K562 (cell line): ENCODE data around the gene DHRS2. TPM values are rescaled to one million over a fixed set of nuclear protein-coding genes. Genes with fewer than 3 reads are reported as not detected.

Source experiments
- ATAC-seq: fragments of 200-7000 bp; cut with Tn5 transposase; 3 replicates; pipeline ENCODE4 v1.9.1; 2020; ENCODE audit warnings: moderate library complexity
- BruUV-seq: library from RNA; stranded (reverse); fragments of 400-500 nt; replicated peaks from 2 replicates; lab custom pipeline; 2021; lab: Mats Ljungman, UMichigan
- CTCF ChIA-PET: fragments of 300-600 bp; formaldehyde crosslinking; extraction: SDS; loops from one replicate; lab custom pipeline; 2021; ENCODE audit warnings: low intra/inter-chr PET ratio; lab: Yijun Ruan, JAX
- POLR2A ChIA-PET: fragments of 300-600, 350-650 bp; sonication (Branson Sonifier 250); formaldehyde crosslinking; extraction: SDS; loops from one replicate; lab custom pipeline; 2021; ENCODE audit warnings: antibody characterized with exemption, inconsistent platforms; lab: Yijun Ruan, JAX
- DNase-seq, 4 experiments: peaks; one replicate each; pipeline versions ENCODE4 v3.0.0 to v3.0.0-alpha.2; 2011 to 2018; ENCODE audit warnings: low spot score in 3 of 4, mixed read lengths in 3 of 4; ENCODE audit errors: extremely low read depth in 1 of 4
- FAIRE-seq: peaks from 2 replicates; lab custom pipeline; 2011; peaks lifted over from hg19 to GRCh38; lab: Jason Lieb, UNC
- H2AFZ ChIP-seq: 2 replicates; pipeline ENCODE4 v1.6.0; 2011; ENCODE audit warnings: low read depth, low read length, control low read depth, inconsistent platforms
- H3K27ac ChIP-seq: fragments of 200-600 bp; 3 replicates; pipeline ENCODE4 v1.8.0; 2011; ENCODE audit warnings: low read depth, mild to moderate bottlenecking, control low read depth, inconsistent platforms, low read length, moderate library complexity, mixed read lengths; ENCODE audit errors: extremely low read depth
- H3K27me3 ChIP-seq, 2 experiments: fragments of 300-600 bp in 1 of 2; 2 replicates in 1 of 2; 3 replicates in 1 of 2; pipeline versions ENCODE4 v1.6.0 to v1.8.0; 2011; ENCODE audit warnings: inconsistent platforms in 2 of 2, low read length in 2 of 2, mild to moderate bottlenecking in 1 of 2, mixed read lengths in 1 of 2, moderate library complexity in 1 of 2; ENCODE audit not compliant: control insufficient read depth in 2 of 2, insufficient read depth in 2 of 2
- H3K36me3 ChIP-seq: fragments of 300-600 bp; 3 replicates; pipeline ENCODE4 v1.8.0; 2011; ENCODE audit warnings: mild to moderate bottlenecking, low read length, inconsistent platforms; ENCODE audit not compliant: control insufficient read depth, insufficient read depth
- H3K4me1 ChIP-seq, 2 experiments: fragments of 200-600 bp in 1 of 2; replicated peaks in 1 of 2; 2 replicates in 1 of 2; 3 replicates in 1 of 2; pipeline versions ENCODE4 v1.5.1 to v1.8.0; 2011; ENCODE audit warnings: inconsistent platforms in 2 of 2, low read length in 2 of 2, mild to moderate bottlenecking in 1 of 2, mixed read lengths in 1 of 2, moderate library complexity in 1 of 2; ENCODE audit not compliant: control insufficient read depth in 2 of 2, insufficient read depth in 2 of 2
- H3K4me2 ChIP-seq: 2 replicates; pipeline ENCODE4 v1.6.1; 2011; ENCODE audit warnings: low read length, control low read depth, inconsistent platforms, mixed read lengths; ENCODE audit not compliant: insufficient read depth
- H3K4me3 ChIP-seq: fragments of 200-600 bp; sonication (generic), shearing (Covaris generic); 2 replicates; pipeline ENCODE4 v1.5.1; 2016; ENCODE audit warnings: control low read depth, inconsistent platforms
- H3K79me2 ChIP-seq: fragments of 200-600 bp; 3 replicates; pipeline ENCODE4 v1.8.0; 2011; ENCODE audit warnings: low read length, inconsistent platforms; ENCODE audit not compliant: control insufficient read depth, insufficient read depth
- H3K9ac ChIP-seq, 2 experiments: 2 replicates each; pipeline versions ENCODE4 v1.6.0 to v1.6.1; 2011; ENCODE audit warnings: low read depth in 2 of 2, low read length in 2 of 2, control low read depth in 1 of 2, inconsistent platforms in 1 of 2, mild to moderate bottlenecking in 1 of 2, mixed read lengths in 1 of 2; ENCODE audit not compliant: insufficient read depth in 1 of 2
- H3K9me1 ChIP-seq: one replicate; pipeline ENCODE4 v1.6.0; 2011; ENCODE audit warnings: inconsistent platforms, mild to moderate bottlenecking, low read length, moderate library complexity; ENCODE audit not compliant: control insufficient read depth, insufficient read depth
- H3K9me3 ChIP-seq: replicated peaks from 2 replicates; pipeline ENCODE4 v1.5.1; 2011; ENCODE audit warnings: low read depth, low read length, inconsistent platforms; ENCODE audit not compliant: control insufficient read depth, insufficient read depth
- H4K20me1 ChIP-seq: replicated peaks from 2 replicates; pipeline ENCODE4 v1.6.1; 2011; ENCODE audit warnings: low read length, inconsistent platforms, mixed read lengths; ENCODE audit not compliant: control insufficient read depth, insufficient read depth
- ARHGAP35 ChIP-seq: fragments of 450-650 bp; IDR thresholded peaks from 2 replicates; pipeline ENCODE4 v1.6.1; 2018; ENCODE audit not compliant: partially characterized antibody
- HMGXB4 ChIP-seq: sonication (generic); formaldehyde crosslinking; IDR thresholded peaks from 2 replicates; pipeline ENCODE4 v1.8.1; 2023; ENCODE audit warnings: mild to moderate bottlenecking, missing genetic modification reagents
- HNRNPH1 ChIP-seq: fragments of 200-400 bp; formaldehyde crosslinking; optimal IDR thresholded peaks from 2 replicates; pipeline ENCODE3; 2017; ENCODE audit warnings: low read depth, mild to moderate bottlenecking, low read length, moderate library complexity
- PTTG1 ChIP-seq: fragments of 450-650 bp; IDR thresholded peaks from 2 replicates; pipeline ENCODE4 v1.6.1; 2016; ENCODE audit warnings: low read depth, mild to moderate bottlenecking, missing genetic modification characterization, missing compliant biosample characterization
- SMARCB1 ChIP-seq: IDR thresholded peaks from 2 replicates; pipeline ENCODE4 v1.6.1; 2011; ENCODE audit warnings: improper control_type of control experiment, low read depth; ENCODE audit not compliant: insufficient read length
- TFAM ChIP-seq: fragments of 250-450 bp; sonication (Bioruptor Pico); conservative IDR thresholded peaks from 2 replicates; pipeline ENCODE4 v1.5.0; 2021; ENCODE audit warnings: mild to moderate bottlenecking, moderate library complexity
- ZFX ChIP-seq: sonication (generic); formaldehyde crosslinking; IDR thresholded peaks from 2 replicates; pipeline ENCODE4 v1.8.0; 2022; ENCODE audit warnings: mild to moderate bottlenecking, missing genetic modification reagents, moderate library complexity
- WGBS: fragments of 100-300 bp; shearing (Covaris generic); methylation state at CpG from one replicate; pipeline ENCODE4 v1.1.6; 2016; ENCODE audit warnings: low coverage, mixed read lengths; ENCODE audit not compliant: insufficient coverage; ENCODE audit errors: missing lambda C conversion rate; 5-methylcytosine and 5-hydroxymethylcytosine counted together
- in situ Hi-C: fragments of 300-500 bp; cut with MboI; formaldehyde crosslinking; loops from 4 replicates; pipeline ENCODE4 v1.15.0; 2018; ENCODE audit warnings: inconsistent platforms, mixed read lengths
- intact Hi-C: fragments of 100-400 bp; cut with micrococcal nuclease; formaldehyde crosslinking; loops from 2 replicates; pipeline ENCODE4 v1.14.2; 2022
- polyA plus RNA-seq, 8 experiments: library from polyadenylated mRNA; depleted of rRNA in 4 of 8; stranded (reverse) in 5 of 8; unstranded in 3 of 8; fragments of >200 nt; fragmentation: Nextera tagmentation in 2 of 8; fragmentation: Illumina TruSeq in 1 of 8; extraction: Ambion mirVana in 2 of 8; extraction: Trizol in 1 of 8; gene quantifications; 2 replicates each; pipeline versions ENCODE4 v1.2.1 to v1.2.3, GENCODE V29; 2011 to 2014; ENCODE audit warnings: inconsistent platforms in 1 of 8, missing spikeins in 1 of 8
- total RNA-seq, 7 experiments: library from RNA; depleted of rRNA in 6 of 7; stranded (reverse); fragments of >200 nt in 6 of 7; fragmentation: Illumina TruSeq in 2 of 7; extraction: Trizol in 2 of 7; gene quantifications; 2 replicates each; pipeline versions ENCODE4 v1.2.1 to v1.2.3, GENCODE V29; 2011 to 2021; ENCODE audit warnings: low replicate concordance in 1 of 7
- TF ChIP-seq, protein P1 (sequence below): sonication (generic); formaldehyde crosslinking; IDR thresholded peaks from 2 replicates; pipeline ENCODE4 v1.9.0; 2022; ENCODE audit warnings: mild to moderate bottlenecking, missing genetic modification reagents
- TF ChIP-seq, protein P2 (sequence below): fragments of 450-650 bp; IDR thresholded peaks from 2 replicates; pipeline ENCODE4 v1.6.1; 2016; ENCODE audit warnings: mild to moderate bottlenecking

Gene DHRS2
- total and polyA plus RNA-seq, 9 of the 15 experiments (the other 6 are each of a cell fraction or from before 2014, with no cell fraction given): 2.9 to 96.8 (median 64.4) TPM

- Histone ChIP-seq H3K9me3 (no peaks in the 10 kb centered on the region), H3K36me3 (no peaks in the 10 kb centered on the region)
Measured at GRCh38 chr14:23644919-23645336, 8.8 kb downstream of the DHRS2 start.

More at GRCh38 chr14:23644919-23645336, 8.8 kb downstream of the DHRS2 start:
- Histone ChIP-seq H3K4me1 (peaks cover 7 to 9% of the 10 kb centered on the region in 2 experiments; a peak in 3 of 5 replicates), H3K4me3 (no peak overlapping the region), H3K27ac (no peak overlapping the region), H3K9ac (no peak overlapping the region), H3K9me1 (no peaks in the 10 kb centered on the region), H3K4me2 (no peak overlapping the region), H3K79me2 (no peaks in the 10 kb centered on the region), H2AFZ (peak overlapping the region; percentile 83; the same call in 1 of the 2 replicates), H4K20me1 (no peaks in the 10 kb centered on the region), H3K27me3 (no peaks in the 10 kb centered on the region; a peak in 1 of 5 replicates)
- no peak for ATAC-seq
- in situ Hi-C loops (no loop called here), intact Hi-C loops (no loop called here)
- BruUV-seq: no TSS peak
- ChIA-PET POLR2A (interaction anchor here (0.6 kb wide), 1 partner anchor 308 kb away, joined by 3 read pairs; no protein-coding TSS in a partner anchor), CTCF (no interaction called here)
- TF ChIP-seq PTTG1: no peak
- TF ChIP-seq ZFX (CRISPR knock-in tag): no peak
- no peak for TF ChIP-seq HMGXB4
- no peak for TF ChIP-seq SMARCB1
- TF ChIP-seq, protein P1, sequence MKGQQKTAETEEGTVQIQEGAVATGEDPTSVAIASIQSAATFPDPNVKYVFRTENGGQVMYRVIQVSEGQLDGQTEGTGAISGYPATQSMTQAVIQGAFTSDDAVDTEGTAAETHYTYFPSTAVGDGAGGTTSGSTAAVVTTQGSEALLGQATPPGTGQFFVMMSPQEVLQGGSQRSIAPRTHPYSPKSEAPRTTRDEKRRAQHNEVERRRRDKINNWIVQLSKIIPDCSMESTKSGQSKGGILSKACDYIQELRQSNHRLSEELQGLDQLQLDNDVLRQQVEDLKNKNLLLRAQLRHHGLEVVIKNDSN (CRISPR knock-in tag): no peak
- TF ChIP-seq TFAM: no peak
- TF ChIP-seq, protein P2, sequence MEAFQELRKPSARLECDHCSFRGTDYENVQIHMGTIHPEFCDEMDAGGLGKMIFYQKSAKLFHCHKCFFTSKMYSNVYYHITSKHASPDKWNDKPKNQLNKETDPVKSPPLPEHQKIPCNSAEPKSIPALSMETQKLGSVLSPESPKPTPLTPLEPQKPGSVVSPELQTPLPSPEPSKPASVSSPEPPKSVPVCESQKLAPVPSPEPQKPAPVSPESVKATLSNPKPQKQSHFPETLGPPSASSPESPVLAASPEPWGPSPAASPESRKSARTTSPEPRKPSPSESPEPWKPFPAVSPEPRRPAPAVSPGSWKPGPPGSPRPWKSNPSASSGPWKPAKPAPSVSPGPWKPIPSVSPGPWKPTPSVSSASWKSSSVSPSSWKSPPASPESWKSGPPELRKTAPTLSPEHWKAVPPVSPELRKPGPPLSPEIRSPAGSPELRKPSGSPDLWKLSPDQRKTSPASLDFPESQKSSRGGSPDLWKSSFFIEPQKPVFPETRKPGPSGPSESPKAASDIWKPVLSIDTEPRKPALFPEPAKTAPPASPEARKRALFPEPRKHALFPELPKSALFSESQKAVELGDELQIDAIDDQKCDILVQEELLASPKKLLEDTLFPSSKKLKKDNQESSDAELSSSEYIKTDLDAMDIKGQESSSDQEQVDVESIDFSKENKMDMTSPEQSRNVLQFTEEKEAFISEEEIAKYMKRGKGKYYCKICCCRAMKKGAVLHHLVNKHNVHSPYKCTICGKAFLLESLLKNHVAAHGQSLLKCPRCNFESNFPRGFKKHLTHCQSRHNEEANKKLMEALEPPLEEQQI: no peak
- no peak for TF ChIP-seq HNRNPH1
- TF ChIP-seq ARHGAP35: no peak
- FAIRE-seq: no peak
- 59% methylated on average over 4 of the region's 8 CpGs for WGBS
- DNase-seq: no peak
